Thymus (tissue), 11 donors: Measurements from ENCODE around the gene CD99L2. TPM values are rescaled to one million over a fixed set of nuclear protein-coding genes. Genes with fewer than 3 reads are reported as not detected.

Experiments
- DNase-seq, 9 donors: peaks; one replicate each; pipeline ENCODE4 v3.0.0-alpha.2; 2013; ENCODE audit warnings: low spot score in 9 of 9, low read depth in 6 of 9, missing footprints in 1 of 9
- H3K27ac ChIP-seq, 2 donors: one replicate each; pipeline ENCODE4 v1.5.1; 2013; ENCODE audit warnings: control low read depth in 1 of 2, low read depth in 1 of 2, low read length in 1 of 2, mild to moderate bottlenecking in 1 of 2, moderate library complexity in 1 of 2
- H3K27me3 ChIP-seq, 2 donors: one replicate each; pipeline ENCODE4 v1.5.1; 2013; ENCODE audit warnings: low read length in 1 of 2; ENCODE audit not compliant: control insufficient read depth in 2 of 2, insufficient read depth in 1 of 2
- H3K36me3 ChIP-seq, 2 donors: one replicate each; pipeline ENCODE4 v1.5.1; 2013; ENCODE audit warnings: low read length in 1 of 2, mild to moderate bottlenecking in 1 of 2, moderate library complexity in 1 of 2; ENCODE audit not compliant: control insufficient read depth in 2 of 2, insufficient read depth in 2 of 2
- H3K4me1 ChIP-seq, 2 donors: one replicate each; pipeline ENCODE4 v1.5.1; 2013; ENCODE audit warnings: low read length in 2 of 2; ENCODE audit not compliant: control insufficient read depth in 2 of 2, insufficient read depth in 2 of 2
- H3K4me3 ChIP-seq, 2 donors: one replicate each; pipeline ENCODE4 v1.5.1; 2013; ENCODE audit warnings: low read length in 2 of 2, control low read depth in 1 of 2, mild to moderate bottlenecking in 1 of 2
- H3K9me3 ChIP-seq, 2 donors: one replicate each; pipeline ENCODE4 v1.5.1; 2013; ENCODE audit warnings: low read length in 1 of 2, mild to moderate bottlenecking in 1 of 2; ENCODE audit not compliant: control insufficient read depth in 2 of 2, insufficient read depth in 1 of 2
- WGBS: extraction: QIAGEN DNeasy Blood & Tissue Kit; methylation state at CpG from one replicate; pipeline ENCODE4 v1.1.7; 2013; 5-methylcytosine and 5-hydroxymethylcytosine counted together
- polyA plus RNA-seq: library from polyadenylated mRNA; stranded (reverse); fragments of 200-250 nt; gene quantifications from one replicate; pipeline ENCODE4 v1.2.3, GENCODE V29; 2013
- total RNA-seq: library from RNA; stranded (reverse); fragments of 120-200 nt; gene quantifications from one replicate; pipeline ENCODE4 v1.2.4, GENCODE V29; 2013
- donor health status: healthy.

The CD99L2 gene
- total and polyA plus RNA-seq, 2 donors: 9.3 to 14.0 TPM

DNA sequence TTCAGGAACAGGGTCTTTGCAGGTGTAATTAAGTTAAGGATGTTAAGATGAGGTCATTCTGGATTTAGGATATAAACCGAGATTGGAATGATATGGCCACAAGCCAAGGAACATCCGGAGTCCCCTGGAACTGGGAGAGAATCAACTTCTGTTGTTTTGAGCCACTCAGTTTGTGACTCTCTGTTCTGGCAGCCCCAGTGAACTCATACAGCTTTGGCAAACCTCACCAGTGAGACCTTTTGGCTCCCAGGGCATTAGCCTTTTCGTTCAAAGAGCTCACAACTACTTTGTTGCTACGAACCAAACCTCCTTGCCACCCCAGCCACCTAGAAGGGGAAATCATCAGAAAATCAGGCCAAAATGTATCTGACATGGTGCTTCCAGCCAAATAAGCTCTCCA lies 124.8 kb downstream of the CD99L2 start:
- Histone ChIP-seq H3K4me1 (no peaks in the 10 kb centered on the region), H3K27me3 (no peaks in the 10 kb centered on the region), H3K27ac (no peak overlapping the region), H3K9me3 (no peaks in the 10 kb centered on the region), H3K4me3 (no peak overlapping the region), H3K36me3 (peaks cover 0 to 9% of the 10 kb centered on the region in 2 donors)
- DNase-seq: no peak
- whole genome bisulfite sequencing: 96% methylated on average over 4 of the region's 4 CpGs

DNA sequence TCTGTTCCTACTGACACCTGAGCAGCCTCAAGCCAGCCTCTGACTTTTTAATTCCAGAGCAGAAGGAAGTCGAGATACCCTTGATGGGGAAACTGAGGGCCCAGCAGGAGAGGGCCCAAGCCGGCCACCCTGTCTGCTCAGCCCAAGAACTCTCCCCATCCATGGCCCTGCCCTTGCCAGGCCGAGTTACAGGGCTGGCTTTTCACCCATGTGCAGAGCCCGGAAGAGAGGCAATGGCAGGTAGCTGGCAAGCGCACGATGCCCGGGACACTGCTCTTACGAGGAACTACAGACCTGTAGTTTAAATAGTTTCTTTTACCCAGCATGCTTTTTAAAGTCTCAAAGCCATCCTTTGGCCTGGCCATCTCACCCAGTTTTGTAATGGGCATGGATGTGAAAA lies 125.4 kb downstream of the CD99L2 start:
- H3K9me3 ChIP-seq: no peaks in the 10 kb centered on the region
- no peak overlapping the region for H3K4me3 ChIP-seq
- no peaks in the 10 kb centered on the region for H3K27me3 ChIP-seq
- H3K36me3 ChIP-seq: peaks cover 0 to 9% of the 10 kb centered on the region in 2 donors
- WGBS: 95% methylated on average over 8 of the region's 8 CpGs
- H3K4me1 ChIP-seq: no peaks in the 10 kb centered on the region
- no peak for DNase-seq
- no peak overlapping the region for H3K27ac ChIP-seq

DNA sequence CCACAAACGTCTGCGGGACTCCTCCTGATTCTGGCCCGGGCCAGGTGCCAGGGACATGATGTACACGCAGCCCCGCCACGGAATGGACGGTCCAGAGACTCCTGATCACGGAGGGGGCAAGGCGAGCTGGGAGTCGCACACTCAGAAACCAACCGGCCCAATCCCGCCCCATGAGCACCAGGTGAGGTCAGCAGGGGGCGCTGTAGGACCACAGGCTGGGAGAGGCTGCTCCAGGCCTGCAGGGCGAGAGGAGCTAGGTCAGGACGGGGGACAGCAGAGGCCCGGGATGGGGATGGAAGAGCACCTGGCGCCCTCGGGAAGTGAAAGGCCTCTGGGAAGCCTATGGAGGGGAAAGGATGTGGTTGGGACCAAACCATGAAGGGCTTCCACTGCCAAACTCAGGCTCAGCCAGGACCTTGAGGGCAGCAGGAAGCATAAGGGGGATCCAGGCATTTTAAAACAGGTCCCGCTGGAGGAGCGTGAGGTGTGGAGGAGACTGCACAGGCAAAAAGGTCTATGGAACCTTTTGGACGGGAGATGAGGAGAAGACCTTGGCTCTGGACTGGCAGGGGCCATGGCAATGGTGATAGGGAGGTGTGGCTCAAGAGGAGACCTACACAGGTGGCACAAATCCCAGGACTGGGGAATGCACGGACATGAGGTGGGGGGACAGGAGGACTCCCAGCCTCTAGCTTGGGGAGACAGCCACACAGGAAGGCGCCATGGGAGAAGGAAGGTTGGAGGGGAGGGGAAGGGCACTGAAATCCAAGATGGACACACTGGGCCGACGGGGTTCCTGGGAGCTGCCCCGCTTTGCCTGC lies 126.1 kb downstream of the CD99L2 start:
- Histone ChIP-seq H3K36me3 (peaks cover 0 to 13% of the 10 kb centered on the region in 2 donors), H3K4me3 (no peak overlapping the region), H3K27me3 (no peaks in the 10 kb centered on the region), H3K4me1 (no peaks in the 10 kb centered on the region), H3K27ac (no peak overlapping the region), H3K9me3 (no peaks in the 10 kb centered on the region)
- 50% methylated on average over 26 of the region's 26 CpGs for WGBS
- peak in 8 of 9 donors; percentile 6 to 71 (median 36) for DNase-seq

DNA sequence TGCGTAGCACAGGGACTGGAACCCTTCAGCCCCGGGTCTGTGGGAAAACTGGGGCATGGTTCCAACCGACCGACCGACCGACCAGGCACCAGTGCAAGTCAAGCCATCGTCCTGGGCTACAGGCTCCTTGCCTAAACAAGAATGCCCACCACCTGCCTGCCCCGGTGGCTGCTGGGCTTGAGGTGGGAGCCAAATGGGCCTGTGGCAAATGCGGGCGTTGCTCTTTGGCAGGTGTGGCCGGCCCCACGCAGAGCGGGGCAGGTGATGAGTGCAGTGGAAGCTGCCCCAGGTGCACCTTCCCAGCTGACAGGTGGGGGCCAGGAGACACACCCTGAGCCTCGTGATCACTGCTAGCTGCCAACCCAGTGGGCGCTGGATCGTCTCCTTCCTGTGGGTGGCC lies 127.4 kb downstream of the CD99L2 start:
- Histone ChIP-seq H3K9me3 (no peaks in the 10 kb centered on the region), H3K36me3 (peaks cover 0 to 10% of the 10 kb centered on the region in 2 donors), H3K4me1 (no peaks in the 10 kb centered on the region), H3K27me3 (no peaks in the 10 kb centered on the region), H3K4me3 (no peak overlapping the region), H3K27ac (no peak overlapping the region)
- no peak for DNase-seq
- WGBS: 93% methylated on average over 16 of the region's 16 CpGs

DNA sequence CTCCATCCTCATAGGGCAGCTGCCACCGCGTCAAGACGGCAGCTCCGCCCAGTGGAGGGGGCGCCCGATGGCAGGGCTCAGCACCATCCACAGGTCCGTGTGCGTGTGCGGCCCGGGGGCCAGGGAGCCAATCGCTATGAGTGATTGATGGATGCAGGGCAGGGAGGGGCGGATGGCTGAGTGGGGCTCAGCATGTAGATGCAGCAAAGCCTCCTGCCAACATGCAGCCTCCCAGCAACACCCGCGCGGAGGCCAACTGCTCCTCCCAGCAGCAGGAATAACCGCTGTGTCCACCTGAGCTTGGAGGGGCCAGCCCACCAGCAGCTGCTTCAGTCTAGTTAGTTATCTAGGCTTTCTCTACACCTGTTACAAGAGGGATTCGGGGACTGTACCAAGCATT lies 127.8 kb downstream of the CD99L2 start:
- DNase-seq: no peak
- WGBS: 97% methylated on average over 17 of the region's 17 CpGs
- no peaks in the 10 kb centered on the region for H3K9me3 ChIP-seq

DNA sequence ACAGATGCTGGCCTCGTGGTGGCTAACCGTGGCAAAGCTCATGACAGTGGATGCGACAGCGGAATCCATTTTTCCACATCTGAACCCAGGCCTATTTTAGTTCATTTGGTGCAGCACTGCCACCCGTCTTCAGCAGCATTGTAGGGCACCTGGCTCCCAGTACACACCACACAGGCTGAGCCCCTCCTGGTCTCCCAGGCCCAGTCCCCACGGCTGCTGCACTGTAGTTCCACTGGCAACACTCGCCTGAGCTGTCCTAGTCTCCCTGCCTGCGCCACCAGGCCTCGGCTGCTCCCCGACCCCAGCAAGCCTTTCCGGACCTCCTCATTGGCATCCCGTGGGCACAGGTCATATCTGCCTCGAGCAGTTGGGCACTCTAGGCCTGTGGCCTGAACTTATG lies 129.1 kb downstream of the CD99L2 start:
- no peak overlapping the region for H3K4me3 ChIP-seq
- H3K36me3 ChIP-seq: peaks cover 0 to 13% of the 10 kb centered on the region in 2 donors
- H3K4me1 ChIP-seq: no peaks in the 10 kb centered on the region
- no peak for DNase-seq
- no peaks in the 10 kb centered on the region for H3K27me3 ChIP-seq
- no peak overlapping the region for H3K27ac ChIP-seq
- no peaks in the 10 kb centered on the region for H3K9me3 ChIP-seq
- WGBS: 98% methylated on average over 13 of the region's 13 CpGs

More for the DNA sequence above, 127.8 kb downstream of the CD99L2 start:
- H3K27me3 ChIP-seq: no peaks in the 10 kb centered on the region
- H3K36me3 ChIP-seq: peaks cover 0 to 7% of the 10 kb centered on the region in 2 donors
- H3K27ac ChIP-seq: no peak overlapping the region
- no peak overlapping the region for H3K4me3 ChIP-seq
- H3K4me1 ChIP-seq: no peaks in the 10 kb centered on the region

DNA sequence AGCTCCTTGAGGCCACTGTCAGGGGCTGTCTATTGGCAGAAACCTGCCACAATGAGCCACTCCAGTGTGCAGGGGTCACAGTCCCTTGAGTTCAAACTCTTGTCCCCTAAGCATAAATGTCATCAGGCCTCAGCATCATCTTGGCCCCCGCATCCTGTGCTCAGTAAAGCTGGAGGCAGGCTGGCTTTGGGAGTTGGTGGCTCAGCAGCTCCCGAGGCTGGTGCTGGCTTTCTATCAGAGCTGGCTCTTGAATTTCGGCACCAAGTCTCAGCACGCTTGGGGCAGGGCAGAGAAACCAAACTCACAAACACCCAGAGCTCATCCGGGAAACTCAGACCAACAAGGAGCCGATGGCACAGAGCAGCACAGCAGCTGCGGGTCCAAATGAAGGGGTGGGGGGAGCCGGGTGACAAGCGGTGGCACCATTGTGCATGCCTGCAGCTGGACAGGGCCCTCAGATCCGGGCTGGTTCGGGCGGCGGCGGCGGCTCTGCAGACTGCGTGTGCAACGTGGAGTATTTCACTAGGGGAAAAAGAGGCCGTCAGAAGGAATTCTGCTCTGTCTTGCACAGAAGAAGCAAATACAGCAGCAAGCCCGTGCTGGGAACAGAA lies 129.8 kb downstream of the CD99L2 start:
- DNase-seq: no peak
- H3K4me3 ChIP-seq: no peak overlapping the region
- 88% methylated on average over 19 of the region's 19 CpGs for WGBS

DNA sequence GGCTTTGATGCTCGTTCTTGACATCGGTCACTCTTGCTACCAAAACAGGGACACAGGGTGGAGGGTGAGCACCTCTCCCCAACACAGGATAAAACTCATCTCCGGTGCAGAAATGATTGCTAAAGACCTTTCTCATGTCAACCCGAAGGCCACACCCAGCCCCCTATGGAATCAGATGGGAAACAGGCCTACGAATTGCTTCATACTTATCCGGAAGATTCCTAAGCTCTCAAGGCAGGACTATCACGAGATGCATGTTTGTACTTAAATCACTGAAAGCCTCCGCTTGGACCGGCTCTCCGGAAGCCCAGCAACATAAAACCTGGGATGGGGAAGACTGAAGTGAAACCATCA lies 130.4 kb downstream of the CD99L2 start:
- no peak for DNase-seq
- Histone ChIP-seq H3K4me1 (no peaks in the 10 kb centered on the region), H3K27ac (no peak overlapping the region), H3K36me3 (peaks cover 9 to 17% of the 10 kb centered on the region in 2 donors), H3K9me3 (no peaks in the 10 kb centered on the region), H3K4me3 (no peak overlapping the region), H3K27me3 (no peaks in the 10 kb centered on the region)
- 88% methylated on average over 10 of the region's 10 CpGs for WGBS

More for the DNA sequence above, 129.8 kb downstream of the CD99L2 start:
- H3K27ac ChIP-seq: no peak overlapping the region
- H3K9me3 ChIP-seq: no peaks in the 10 kb centered on the region
- H3K4me1 ChIP-seq: no peaks in the 10 kb centered on the region
- no peaks in the 10 kb centered on the region for H3K27me3 ChIP-seq
- peaks cover 3 to 13% of the 10 kb centered on the region in 2 donors for H3K36me3 ChIP-seq

DNA sequence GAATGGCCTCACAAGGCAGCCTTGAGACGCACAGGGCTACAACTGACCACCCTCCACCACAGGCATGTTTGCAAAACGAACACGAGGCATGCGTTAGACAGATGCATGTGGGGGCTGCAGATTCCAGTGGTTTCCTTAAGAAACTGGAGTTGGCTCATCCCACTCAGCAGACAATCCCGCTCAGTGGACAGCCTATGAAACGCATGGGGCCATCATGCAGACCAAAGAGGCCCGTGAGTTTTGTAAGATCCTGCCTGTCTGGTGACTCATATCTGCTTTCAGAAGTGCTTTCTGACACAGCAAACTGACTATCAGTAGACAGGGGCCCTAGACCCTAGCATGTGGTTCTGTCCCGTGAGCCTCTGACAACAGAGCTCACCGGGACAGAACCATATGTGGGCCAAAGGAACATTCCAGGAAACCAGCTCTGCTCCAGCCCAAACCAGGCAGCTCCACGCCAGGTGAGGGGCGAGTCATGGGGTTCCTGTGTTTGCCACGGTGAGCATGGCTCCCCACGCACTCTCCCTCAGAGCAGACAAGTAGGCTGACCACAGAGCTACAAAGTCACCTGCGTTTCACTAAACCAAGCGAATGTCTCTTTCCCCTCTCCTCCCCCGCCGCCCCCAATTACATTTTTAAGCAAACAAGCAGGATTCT lies 130.9 kb downstream of the CD99L2 start:
- no peaks in the 10 kb centered on the region for H3K4me1 ChIP-seq
- no peak overlapping the region for H3K4me3 ChIP-seq
- H3K9me3 ChIP-seq: no peaks in the 10 kb centered on the region
- no peak for DNase-seq
- WGBS: 89% methylated on average over 17 of the region's 17 CpGs
- H3K27me3 ChIP-seq: no peaks in the 10 kb centered on the region
- no peak overlapping the region for H3K27ac ChIP-seq
- H3K36me3 ChIP-seq: peaks cover 12 to 18% of the 10 kb centered on the region in 2 donors
